GM20431 (cell line): Measurements from ENCODE around the gene PCYT1A.

ENCODE experiments used
- in situ Hi-C: fragments of 300-500 bp; cut with MseI, MboI; formaldehyde crosslinking; loops from one replicate; pipeline ENCODE4 v1.15.0; 2020; ENCODE audit warnings: low sequenced_read_pairs; ENCODE audit not compliant: unreplicated experiment

Gene PCYT1A

GRCh38 chr3:196241704-196242103 lies 45.8 kb downstream of the PCYT1A start:
- in situ Hi-C loops, result no loop called here

DNA sequence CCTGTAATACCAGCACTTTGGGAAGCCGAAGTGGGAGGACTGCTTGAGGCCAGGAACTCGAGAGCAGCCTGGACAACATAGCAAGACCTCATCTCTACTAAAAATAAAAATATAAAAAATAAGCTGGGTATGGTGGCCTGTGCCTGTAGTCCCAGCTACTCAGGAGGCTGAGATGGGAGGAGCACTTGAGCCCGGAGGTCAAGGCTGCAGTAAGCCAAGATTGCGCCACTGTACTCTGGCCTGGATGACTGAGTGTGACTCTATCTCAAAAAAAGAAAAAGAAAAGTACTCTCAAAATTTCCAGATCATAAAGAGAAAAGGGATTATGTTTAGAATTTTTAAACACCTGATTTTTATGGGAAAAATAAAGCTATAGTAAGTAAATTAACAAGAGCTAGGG lies 47.1 kb downstream of the PCYT1A start:
- in situ Hi-C loops, result no loop called here

DNA sequence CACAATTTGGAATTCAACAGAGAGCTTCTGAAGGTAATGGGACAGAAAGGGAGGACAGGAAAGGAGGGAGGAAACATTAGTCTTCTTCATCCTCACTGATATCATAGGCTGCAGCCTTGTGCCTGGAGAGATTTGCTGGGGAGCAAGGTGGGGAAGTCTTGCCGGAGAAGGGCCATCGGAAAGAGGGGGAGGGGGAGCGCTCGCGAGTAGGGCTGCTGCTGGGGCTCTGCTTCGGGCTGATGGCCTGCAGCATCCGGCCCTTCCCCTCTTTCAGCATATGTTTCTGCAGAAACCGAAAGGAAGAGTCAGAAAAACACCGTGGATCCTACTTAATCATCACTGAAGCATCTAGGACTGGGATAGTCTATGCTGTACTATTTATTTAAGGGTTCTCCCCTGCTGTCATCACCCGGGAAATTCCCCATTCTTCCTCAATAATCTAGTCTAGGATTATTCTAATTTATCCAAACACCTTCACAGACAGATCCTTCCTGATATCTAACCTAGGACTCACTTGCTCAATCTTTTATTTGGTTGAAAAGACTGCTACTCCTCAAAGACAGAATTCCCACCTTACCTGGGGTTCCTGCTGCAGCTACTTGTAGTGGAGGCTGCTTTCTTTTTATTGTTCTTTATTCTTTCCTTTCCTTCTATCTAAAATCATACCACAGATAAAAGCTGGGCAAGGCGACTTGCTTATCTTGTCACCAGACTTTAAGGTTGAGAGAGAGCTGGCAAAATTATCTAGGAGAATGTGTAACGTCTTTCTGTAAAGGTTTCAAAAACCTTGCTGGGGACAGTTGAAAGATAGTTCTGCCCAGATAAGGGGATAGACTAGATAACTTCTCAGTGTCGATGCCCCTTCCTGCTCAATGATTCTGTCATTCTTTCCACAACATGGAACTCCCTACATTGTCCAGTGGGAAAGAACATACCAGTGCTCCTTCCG lies 48.6 kb downstream of the PCYT1A start:
- in situ Hi-C loops, result no loop called here

DNA sequence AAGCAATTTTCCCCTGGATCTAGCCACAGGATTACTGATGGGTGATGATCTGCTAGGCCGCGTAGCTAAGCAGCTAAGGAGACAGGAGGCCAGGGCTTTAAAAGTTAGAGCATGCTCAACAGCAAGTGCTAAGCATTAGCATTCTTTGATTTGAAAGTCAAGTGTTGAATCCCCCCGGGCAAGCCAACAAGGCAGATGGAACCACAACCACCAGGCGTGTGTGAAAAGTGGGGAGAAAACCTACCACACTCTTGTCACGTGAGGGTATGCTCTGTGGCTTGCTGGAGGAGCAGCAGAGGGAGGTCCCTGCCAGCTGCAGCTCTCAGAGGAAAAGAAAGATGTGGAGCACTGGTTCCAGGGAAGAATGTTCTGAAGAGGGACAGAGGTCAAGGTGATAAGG lies 50.3 kb downstream of the PCYT1A start:
- in situ Hi-C loops, result no loop called here

GRCh38 chr3:196236223-196236622 lies 51.3 kb downstream of the PCYT1A start:
- in situ Hi-C loops, result no loop called here

GRCh38 chr3:196235452-196236122 lies 51.9 kb downstream of the PCYT1A start:
- in situ Hi-C loops, result no loop called here

DNA sequence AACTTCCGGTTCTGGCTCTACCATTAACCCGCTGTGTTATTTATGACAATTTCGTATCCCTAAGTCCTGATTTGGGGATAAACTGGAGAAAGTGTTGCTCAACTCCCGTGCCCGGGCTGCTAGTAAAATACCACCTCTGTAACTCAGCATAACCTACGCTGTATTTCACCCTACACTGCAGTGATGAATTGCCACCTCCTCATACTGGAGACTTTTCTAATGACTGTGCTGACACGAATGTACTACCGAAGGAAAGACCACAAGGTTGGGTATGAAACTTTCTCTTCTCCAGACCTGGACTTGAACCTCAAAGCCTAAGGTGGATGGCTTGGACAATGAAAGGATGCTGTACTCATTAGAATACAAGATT lies 54.7 kb downstream of the PCYT1A start:
- in situ Hi-C loops, result no loop called here

- in situ Hi-C loops, result no loop called here
These were observed 55.2 kb downstream of the PCYT1A start for GRCh38 chr3:196232154-196232881.

- in situ Hi-C loops, result no loop called here
These were observed 59.7 kb downstream of the PCYT1A start for GRCh38 chr3:196227629-196228493.

- in situ Hi-C loops, result no loop called here
These were observed 60.4 kb downstream of the PCYT1A start for GRCh38 chr3:196227121-196227561.

DNA sequence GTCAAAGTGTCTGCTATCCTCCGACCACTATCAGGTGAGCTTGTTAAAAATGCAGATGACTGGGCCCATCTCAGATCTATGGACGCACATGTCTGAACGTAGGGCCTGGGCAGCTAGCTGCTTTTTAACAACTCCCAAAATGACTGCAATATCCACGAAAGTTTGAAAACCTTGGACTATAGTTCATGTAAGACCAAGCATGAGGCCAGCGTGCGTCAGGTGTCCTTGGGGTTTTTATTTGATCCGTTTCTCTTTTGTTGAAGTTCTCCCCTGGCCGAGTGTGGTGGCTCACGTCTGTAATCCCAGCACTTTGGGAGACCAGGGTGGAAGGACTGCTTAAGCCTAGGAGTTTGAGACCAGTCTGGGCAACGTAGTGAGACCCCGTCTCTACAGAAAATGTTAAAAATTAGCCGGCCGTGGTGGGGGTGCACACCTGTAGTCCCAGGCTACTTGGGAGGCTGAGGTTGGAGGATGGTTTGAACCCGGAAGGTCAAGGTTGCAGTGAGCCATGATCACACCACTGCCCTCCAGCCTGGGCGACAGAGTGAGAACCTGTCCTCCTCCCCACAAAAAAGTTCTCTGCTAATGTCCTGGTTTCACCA lies 61.7 kb downstream of the PCYT1A start:
- in situ Hi-C loops, result no loop called here

DNA sequence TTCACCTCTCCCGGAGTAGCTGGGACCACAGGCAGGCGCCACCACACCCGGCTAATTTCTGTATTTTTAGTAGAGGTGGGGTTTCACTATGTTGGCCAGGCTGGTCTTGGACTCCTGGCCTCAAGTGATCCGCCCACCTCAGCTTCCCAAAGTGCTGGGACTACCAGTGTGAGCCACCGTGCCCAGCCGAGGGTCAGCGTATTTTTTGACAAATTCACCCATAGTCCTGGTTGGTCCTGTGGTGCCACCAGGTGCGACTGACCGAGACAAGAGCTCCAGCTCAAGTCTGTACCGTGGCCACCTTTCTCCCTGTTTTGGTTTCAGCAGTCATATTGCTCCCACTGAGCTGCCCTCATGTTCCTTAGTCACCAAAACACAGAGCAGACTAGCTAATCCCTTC lies 62.4 kb downstream of the PCYT1A start:
- in situ Hi-C loops, result no loop called here

- in situ Hi-C loops, result no loop called here
These were observed 64.5 kb downstream of the PCYT1A start for GRCh38 chr3:196222876-196223595.

DNA sequence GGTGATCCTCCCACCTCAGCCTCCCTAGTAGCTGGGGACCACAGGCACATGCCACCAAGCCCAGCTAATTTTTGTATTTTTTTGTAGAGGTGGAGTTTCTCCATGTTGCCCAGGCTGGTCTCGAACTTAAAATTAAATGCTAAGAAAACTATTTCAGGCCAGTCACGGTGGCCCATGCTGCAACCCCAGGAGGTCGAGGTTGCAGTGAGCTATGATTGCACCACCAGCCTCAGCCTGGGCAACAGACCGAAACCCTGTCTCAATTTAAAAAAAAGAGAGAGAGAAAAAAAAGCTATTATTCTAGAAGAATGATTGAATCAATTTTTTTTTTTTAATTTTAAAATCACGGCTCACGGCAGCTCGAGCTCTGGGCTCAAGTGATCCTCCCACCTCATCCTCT lies 66.5 kb downstream of the PCYT1A start:
- in situ Hi-C loops, result no loop called here

DNA sequence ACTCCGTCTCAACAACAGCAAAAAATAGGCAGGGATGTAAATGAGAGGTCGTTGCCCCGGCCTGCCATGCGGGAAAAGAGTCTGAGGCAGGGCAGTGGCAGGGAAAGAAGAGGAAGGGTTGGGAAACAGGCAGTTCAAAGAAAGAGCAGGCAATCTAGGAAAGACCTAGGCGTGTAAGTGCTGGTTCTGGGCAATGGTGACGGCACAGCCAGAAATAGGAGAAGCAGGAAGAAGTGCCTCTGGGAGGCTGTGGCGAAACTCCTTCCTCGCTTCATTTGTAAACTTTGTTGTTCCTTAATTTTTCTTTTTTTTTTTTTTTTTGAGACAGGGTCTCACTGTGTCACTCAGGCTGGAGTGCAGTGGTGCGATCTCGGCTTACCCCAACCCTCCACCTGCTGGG lies 66.9 kb downstream of the PCYT1A start:
- in situ Hi-C loops, result no loop called here

DNA sequence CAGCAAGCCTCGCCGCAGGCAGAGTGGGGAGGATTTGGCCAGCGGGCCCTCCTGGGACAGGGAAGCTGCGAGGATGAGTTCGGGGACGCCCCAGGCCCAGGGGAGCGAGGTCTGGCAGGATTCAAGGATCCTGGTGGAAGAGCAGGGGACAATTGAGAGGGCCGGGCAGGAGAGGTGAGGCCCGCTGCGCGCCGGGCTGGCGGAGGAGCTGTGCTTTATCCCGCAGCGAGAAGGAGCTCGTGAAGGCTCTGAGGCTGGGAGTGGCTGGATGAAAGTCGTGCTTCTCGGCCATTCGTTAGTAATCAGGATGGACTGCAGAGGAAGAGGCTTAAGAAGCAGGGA lies 67.6 kb downstream of the PCYT1A start:
- in situ Hi-C loops, result no loop called here

DNA sequence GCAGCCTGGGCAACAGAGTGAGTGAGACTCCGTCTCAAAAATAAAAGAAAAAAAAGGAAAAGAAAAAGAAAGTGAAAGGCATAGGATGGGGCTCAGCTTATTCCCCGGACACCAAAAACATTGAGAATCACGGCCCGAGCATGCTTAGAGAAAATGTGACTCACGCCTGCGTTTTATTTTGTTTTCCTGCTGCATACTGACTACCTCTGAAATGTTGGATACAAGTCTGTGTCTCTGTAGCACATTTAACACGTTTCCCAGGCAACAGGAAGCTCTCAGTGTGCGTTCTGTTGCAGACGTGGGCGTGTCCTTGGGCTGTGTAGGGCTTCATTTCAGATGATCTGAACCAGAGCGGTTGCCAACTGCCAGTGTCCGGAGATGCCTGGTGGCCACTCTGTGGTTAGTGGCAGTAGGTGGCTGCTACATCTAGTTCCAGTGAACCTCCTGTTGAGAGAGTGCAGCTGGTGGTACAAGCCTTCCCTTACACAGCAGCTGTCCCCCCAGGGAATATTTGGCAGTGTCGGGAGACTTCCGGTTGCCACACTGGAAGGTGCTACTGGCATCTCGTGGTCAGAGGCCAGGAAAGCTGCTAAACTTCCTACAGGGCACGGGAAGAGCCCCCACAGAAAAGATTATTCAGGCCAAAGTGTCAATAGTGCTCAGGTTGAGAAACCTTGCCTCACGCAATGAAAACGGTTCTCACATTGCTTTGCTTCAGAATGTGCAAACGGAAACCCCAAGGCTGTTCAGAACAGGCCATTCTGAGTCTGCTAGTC lies 68.1 kb downstream of the PCYT1A start:
- in situ Hi-C loops, result no loop called here

GRCh38 chr3:196218155-196218712 lies 69.3 kb downstream of the PCYT1A start:
- in situ Hi-C loops, result no loop called here
